Activated naive CD4-positive, alpha-beta T cell treated with anti-CD3 and anti-CD28 coated beads, Interleukin-2, amount 10 ng/mL, durations not matched to agents 7 days and 5 days (primary cell): ENCODE data around the gene MAP1B.
"Not testable (repeated sequence)": the region's sequence is repeated elsewhere in the genome, so short reads cannot be mapped to it uniquely, and the experiment has no call there.

Experiments
- CTCF ChIA-PET: fragments of 350-600 bp; sonication (Branson Sonifier 250); formaldehyde crosslinking; loops from one replicate; lab custom pipeline; 2021; ENCODE audit warnings: antibody characterized with exemption; lab: Charles Lee
- DNase-seq: peaks from one replicate; pipeline ENCODE4 v3.0.0-alpha.2; 2020
- H3K27ac Mint-ChIP-seq: one replicate; pipeline ENCODE4 v1.8.0; 2021; ENCODE audit warnings: mild to moderate bottlenecking, moderate library complexity, mixed read lengths
- H3K27me3 Mint-ChIP-seq: one replicate; pipeline ENCODE4 v1.8.0; 2021; ENCODE audit warnings: mild to moderate bottlenecking, mixed read lengths
- H3K36me3 Mint-ChIP-seq: one replicate; pipeline ENCODE4 v1.8.0; 2021; ENCODE audit warnings: mixed read lengths
- H3K4me1 Mint-ChIP-seq: one replicate; pipeline ENCODE4 v1.8.0; 2021; ENCODE audit warnings: mixed read lengths
- H3K4me3 Mint-ChIP-seq: one replicate; pipeline ENCODE4 v1.8.0; 2021; ENCODE audit warnings: mild to moderate bottlenecking, moderate library complexity, mixed read lengths
- H3K9me3 Mint-ChIP-seq: one replicate; pipeline ENCODE4 v1.8.0; 2021; ENCODE audit warnings: mixed read lengths

MAP1B gene

DNA sequence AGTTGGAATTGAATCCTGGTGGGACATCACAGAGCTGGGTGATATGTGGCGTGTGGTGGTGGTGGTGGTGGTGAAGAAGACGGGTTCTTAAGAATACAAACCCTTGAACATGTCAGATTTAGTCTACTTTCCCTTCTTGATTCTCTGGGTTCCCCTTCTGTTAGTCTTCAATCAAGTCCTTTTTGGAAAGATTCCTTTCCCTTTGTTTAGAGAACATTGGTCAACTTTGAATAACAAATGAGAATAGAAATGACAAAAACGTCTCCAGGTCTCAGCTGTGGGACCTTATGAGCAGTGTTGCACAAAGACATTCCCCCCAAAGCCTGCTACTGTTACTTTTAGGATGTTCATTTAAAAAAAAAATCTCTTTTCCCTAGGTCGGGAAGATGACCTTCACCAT is 46.3 kb downstream of the MAP1B start:
- Mint-ChIP-seq H3K36me3 (no peaks in the 10 kb centered on the region), H3K27ac (no peak overlapping the region), H3K27me3 (peaks cover 23% of the 10 kb centered on the region), H3K9me3 (no peaks in the 10 kb centered on the region), H3K4me3 (no peak overlapping the region), H3K4me1 (no peaks in the 10 kb centered on the region)
- no peak for DNase-seq
- CTCF ChIA-PET: no interaction called here

DNA sequence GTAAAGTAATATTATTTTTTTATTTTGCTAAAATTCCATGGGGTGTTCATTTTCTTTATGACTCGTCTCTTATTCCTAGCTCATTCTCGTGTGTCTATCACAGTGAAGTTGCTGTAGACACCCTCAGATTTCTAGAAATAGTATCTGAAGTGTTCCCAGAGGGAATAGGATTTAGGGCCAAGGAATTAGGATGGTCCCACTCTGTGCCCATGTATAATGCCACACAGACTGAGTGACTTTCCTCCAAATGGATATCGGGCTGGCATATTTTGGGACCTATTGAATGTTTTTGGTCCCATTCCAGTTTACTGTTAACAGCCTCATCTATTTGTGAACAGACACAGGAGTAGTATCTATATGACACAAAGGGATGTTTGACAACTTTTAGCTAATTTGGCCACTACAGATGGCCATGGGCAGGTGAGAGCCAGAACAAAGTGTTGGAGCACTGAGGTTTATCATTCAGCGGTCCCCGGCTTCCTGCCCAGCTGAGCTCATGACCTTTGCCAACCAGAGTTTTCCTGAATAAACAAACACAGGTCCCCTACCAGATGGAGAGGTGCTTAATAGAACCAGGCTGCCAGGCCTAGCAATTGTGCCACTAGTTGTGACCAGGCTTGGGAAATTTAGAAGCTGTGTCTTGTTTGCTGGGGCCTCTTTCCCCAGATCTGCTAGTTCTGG is 46.9 kb downstream of the MAP1B start:
- Mint-ChIP-seq H3K4me3 (no peak overlapping the region), H3K4me1 (no peaks in the 10 kb centered on the region), H3K27me3 (peaks cover 21% of the 10 kb centered on the region), H3K9me3 (no peaks in the 10 kb centered on the region), H3K36me3 (no peaks in the 10 kb centered on the region), H3K27ac (no peak overlapping the region)
- CTCF ChIA-PET: no interaction called here
- DNase-seq: no peak

DNA sequence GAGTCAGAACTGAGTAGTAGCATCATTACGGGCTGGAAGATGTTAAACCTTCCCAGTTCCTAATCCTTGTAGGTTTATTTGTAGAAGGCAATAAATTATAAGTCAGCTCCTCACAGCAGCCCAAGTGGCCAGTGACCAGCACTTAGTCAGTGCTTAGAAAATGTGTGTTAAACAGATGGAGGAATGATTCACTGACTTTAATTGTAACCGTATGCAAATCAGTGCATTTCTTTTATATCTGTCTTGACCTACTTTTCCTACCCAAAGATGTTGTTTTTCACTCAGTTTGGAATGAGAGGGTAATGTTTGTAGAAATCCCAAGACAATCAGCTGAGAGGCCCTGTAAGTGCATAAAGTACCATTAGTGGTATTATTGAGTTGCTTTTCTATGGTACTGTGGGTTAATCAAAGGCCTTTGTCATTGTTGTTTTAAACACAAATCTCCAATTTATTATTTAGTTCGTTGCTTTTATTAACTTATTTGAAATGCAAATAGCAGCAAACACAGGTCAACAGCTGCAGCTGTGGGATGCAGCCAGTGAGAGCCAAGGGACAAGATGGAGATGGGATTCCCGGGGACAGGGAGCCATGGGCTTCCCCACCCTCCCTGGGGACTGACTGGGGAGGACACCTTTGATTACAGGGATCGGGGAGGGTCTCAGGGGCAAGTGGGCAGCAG is 49.8 kb downstream of the MAP1B start:
- Mint-ChIP-seq H3K27ac (no peak overlapping the region), H3K36me3 (no peaks in the 10 kb centered on the region), H3K27me3 (peaks cover 28% of the 10 kb centered on the region), H3K4me1 (no peaks in the 10 kb centered on the region), H3K9me3 (no peaks in the 10 kb centered on the region), H3K4me3 (no peak overlapping the region)
- no peak for DNase-seq
- CTCF ChIA-PET: no interaction called here

DNA sequence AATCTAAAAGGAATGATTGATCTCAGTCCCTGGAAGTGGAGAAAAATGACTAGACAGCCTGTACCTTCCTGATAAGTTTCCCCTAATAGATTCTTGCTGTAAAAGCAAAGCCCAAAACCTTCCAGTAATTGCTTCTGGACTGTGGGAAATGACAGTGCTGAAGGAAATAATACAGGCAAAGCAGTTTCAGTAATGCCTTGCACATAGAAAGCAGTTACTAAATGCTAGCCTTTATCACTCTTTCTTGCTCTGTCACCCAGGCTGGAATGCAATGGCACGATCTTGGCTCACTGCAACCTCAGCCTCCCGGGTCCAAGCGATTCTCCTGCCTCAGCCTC is 50.3 kb downstream of the MAP1B start:
- no peaks in the 10 kb centered on the region for H3K9me3 Mint-ChIP-seq
- peaks cover 28% of the 10 kb centered on the region for H3K27me3 Mint-ChIP-seq
- H3K27ac Mint-ChIP-seq: no peak overlapping the region
- CTCF ChIA-PET: no interaction called here
- no peak overlapping the region for H3K4me3 Mint-ChIP-seq
- DNase-seq: no peak
- no peaks in the 10 kb centered on the region for H3K36me3 Mint-ChIP-seq
- no peaks in the 10 kb centered on the region for H3K4me1 Mint-ChIP-seq

DNA sequence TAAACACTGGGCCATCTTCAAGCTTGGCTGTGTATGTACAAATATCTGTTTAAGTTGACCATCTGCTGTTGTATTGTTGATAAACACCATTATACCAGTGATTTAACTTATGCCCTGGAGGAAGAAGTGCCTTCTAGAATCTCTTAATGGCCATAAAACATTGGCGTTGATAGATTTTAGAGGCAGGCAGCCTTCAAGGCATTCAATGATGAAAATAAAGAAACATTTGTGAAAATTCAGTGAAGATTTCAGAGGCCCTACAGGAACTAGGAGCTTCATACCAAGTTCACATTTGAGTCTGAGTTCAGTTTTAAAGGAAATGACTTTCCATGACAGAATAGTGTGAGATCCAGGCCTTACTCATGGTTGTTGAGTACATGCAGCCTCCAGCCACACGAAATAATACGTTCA is 52.2 kb downstream of the MAP1B start:
- H3K27ac Mint-ChIP-seq: no peak overlapping the region
- no peaks in the 10 kb centered on the region for H3K4me1 Mint-ChIP-seq
- H3K27me3 Mint-ChIP-seq: peaks cover 20% of the 10 kb centered on the region
- H3K36me3 Mint-ChIP-seq: no peaks in the 10 kb centered on the region
- no peak overlapping the region for H3K4me3 Mint-ChIP-seq
- H3K9me3 Mint-ChIP-seq: no peaks in the 10 kb centered on the region
- no peak for DNase-seq
- CTCF ChIA-PET: no interaction called here

DNA sequence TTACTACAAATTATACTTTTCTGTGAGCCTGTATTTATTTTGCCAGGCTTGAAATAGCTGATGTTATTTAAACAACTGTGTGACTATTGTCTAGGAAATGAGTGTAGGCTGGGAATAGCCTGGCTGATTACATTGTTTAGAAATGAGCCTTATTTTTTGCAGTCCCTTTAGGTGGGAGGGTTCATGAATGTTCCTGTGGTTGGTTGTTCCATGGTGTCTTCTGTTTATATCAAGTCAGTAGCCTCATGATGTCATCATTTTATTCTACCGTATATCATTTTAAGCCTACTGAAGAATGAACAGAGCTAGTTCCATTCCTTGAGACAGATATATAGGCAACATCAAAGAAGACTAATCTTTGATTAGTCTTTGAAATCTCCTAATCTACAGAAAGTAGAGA is 53.1 kb downstream of the MAP1B start:
- Mint-ChIP-seq H3K27me3 (peaks cover 20% of the 10 kb centered on the region), H3K4me1 (no peaks in the 10 kb centered on the region), H3K27ac (no peak overlapping the region), H3K36me3 (no peaks in the 10 kb centered on the region), H3K4me3 (no peak overlapping the region), H3K9me3 (no peaks in the 10 kb centered on the region)
- no peak for DNase-seq
- CTCF ChIA-PET: no interaction called here

DNA sequence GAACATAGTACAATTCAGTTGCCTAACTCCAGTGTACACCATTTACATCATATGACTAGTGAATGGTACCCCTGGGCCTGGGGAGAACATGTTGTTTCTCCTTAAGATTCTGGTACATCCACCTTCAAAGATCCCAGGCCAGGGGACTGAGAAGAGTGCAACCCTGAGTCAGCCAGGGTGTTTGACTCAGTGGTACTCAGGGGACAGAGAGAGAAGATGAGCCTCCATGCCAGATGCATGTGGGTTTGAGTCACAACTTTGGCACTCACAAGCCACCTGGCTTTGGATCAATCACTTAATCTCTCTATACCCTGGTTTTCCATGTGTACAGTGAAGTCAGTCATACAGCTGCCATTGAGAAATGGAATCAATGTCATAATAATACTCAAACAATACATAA is 53.7 kb downstream of the MAP1B start:
- CTCF ChIA-PET: no interaction called here
- Mint-ChIP-seq H3K27ac (no peak overlapping the region), H3K9me3 (no peaks in the 10 kb centered on the region), H3K4me3 (no peak overlapping the region), H3K36me3 (no peaks in the 10 kb centered on the region), H3K4me1 (no peaks in the 10 kb centered on the region), H3K27me3 (peaks cover 18% of the 10 kb centered on the region)
- DNase-seq: no peak

DNA sequence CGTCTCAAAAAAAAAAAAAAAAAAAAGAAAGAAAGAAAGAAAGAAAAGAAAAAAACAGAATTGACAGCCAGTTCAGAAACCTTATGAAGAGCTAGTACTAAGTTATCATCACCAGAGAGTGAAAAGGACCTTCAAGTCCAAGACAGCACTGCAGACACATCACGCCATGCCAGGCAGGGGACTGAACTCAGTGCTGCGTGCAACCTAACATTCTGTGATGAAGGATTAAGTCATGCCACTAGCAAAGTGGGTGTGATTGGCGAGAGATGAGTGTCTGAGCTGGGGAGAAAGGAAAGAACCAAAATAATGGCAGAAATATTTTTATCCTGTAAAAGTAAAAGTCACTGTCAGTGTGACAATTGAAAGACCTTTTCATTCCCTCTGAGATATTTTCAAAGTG is 54.7 kb downstream of the MAP1B start:
- Mint-ChIP-seq H3K27me3 (peaks cover 26% of the 10 kb centered on the region), H3K36me3 (no peaks in the 10 kb centered on the region), H3K27ac (no peak overlapping the region), H3K4me3 (no peak overlapping the region), H3K9me3 (no peaks in the 10 kb centered on the region), H3K4me1 (no peaks in the 10 kb centered on the region)
- no peak for DNase-seq
- CTCF ChIA-PET: no interaction called here

DNA sequence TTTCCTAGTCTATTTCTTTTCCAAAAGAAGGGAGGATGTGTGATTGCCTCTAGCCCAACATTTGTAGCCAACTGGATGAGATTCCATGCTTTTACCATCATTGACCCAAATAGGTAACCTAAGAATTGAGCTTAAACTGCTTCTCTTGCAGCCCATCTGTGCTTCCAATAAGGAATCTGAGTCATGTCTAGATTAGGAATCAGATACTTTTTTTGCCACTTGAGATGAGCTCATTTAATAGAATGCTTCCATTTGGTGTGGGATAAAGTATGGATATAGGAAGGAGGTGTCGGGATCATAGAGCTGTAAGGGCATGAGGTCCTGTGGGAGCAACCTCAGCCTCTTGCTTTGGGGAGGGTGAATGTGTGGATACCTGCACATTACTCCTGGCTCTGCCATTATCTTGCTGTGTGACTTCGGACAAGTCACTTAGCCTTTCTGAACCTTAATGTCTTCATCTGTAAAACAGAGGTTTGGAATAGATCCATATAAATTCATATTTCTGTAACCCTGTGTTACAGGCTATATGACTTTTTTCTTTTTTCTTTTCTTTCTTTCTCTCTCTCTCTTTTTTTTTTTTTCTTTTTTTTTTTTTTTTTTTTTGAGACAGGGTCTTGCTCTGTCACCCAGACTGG is 56.2 kb downstream of the MAP1B start:
- DNase-seq: no peak
- CTCF ChIA-PET: no interaction called here
- Mint-ChIP-seq H3K9me3 (no peaks in the 10 kb centered on the region), H3K36me3 (no peaks in the 10 kb centered on the region), H3K27ac (no peak overlapping the region), H3K27me3 (peaks cover 27% of the 10 kb centered on the region), H3K4me3 (no peak overlapping the region), H3K4me1 (no peaks in the 10 kb centered on the region)

DNA sequence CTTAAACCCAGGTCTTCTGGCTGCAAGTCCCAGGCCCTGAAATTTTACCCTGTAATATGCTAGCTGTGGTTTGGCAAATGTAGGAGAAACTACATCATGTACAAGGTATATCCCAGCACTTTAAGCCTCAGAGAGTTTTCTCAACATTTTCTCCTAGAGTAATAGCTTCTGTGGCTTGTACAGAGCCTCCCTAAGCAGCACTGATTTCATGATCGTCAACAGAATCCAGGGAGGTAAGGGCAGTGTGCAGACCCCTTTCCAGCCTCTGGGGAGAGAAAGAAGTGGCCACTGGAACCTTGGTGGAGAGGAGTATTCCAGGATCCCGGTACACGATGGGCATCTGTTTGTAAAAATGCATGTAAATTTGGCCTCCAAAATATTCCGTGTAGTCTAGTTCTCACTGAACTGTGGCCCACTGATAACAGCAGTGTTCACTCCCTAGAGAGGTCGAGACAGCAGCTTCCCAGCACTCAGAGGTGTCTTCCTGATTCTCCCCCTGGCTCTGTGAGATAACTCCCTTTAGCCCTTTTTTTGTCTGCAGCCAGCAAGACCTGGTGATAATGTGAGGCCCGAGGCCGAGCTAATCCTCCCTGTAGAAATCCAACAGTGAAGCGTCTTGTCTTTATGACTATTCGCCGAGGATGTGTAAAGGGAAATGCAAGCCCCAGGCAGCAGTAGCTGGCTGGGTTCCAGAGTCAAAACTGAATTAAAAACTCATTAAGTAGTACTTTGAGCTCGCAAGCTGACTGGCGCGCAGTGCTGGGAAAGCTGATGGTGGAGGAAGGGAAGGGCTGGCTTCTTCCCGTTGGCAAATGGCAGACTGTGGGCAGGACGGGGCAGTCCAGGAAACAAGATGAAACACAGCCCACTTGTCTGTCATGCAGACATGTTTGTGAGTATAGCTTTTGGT is 59.0 kb downstream of the MAP1B start:
- H3K4me1 Mint-ChIP-seq: no peaks in the 10 kb centered on the region
- peaks cover 27% of the 10 kb centered on the region for H3K27me3 Mint-ChIP-seq
- no peak for DNase-seq
- CTCF ChIA-PET: no interaction called here
- no peak overlapping the region for H3K4me3 Mint-ChIP-seq
- H3K36me3 Mint-ChIP-seq: no peaks in the 10 kb centered on the region
- no peaks in the 10 kb centered on the region for H3K9me3 Mint-ChIP-seq
- H3K27ac Mint-ChIP-seq: no peak overlapping the region

DNA sequence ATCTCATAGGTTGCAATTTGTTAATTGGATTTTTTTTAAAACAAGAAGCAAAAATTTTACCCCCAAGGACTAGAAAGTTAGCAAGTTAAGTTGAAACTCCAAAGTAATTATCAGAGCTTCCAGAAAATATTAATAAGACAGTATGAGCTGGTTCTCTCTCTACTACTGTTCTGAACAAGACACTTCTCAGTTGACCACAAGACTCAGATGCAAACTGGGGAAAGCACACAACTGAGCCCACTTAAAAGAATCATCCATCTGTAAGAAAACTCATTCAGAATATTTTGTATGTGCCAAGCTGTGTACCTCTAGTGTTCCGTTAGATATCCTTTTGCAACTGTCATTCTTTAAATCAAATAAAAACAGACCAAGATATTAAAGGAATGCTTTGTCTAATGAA is 60.0 kb downstream of the MAP1B start:
- Mint-ChIP-seq H3K27ac (no peak overlapping the region), H3K36me3 (no peaks in the 10 kb centered on the region), H3K4me3 (no peak overlapping the region), H3K27me3 (peaks cover 24% of the 10 kb centered on the region), H3K4me1 (no peaks in the 10 kb centered on the region), H3K9me3 (no peaks in the 10 kb centered on the region)
- CTCF ChIA-PET: no interaction called here
- DNase-seq: no peak

DNA sequence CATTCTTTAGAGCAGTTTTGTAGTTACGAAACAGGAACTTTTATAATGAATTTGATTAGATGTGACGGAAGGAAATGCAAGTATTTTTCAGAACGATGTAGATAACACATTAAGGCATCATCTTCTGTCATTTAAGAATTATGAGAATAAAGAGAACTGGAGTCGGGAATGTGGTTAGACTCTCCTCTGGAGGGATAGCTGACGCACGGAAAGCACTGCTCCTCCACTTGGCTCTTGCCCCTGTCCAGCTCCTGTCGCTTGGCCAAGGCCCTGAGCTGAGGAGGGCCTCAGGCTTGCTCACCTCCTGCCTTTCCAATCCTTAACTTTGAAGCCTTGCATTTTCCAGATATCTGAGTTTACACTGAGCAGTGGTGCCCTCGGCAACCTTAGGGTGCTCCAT is 60.5 kb downstream of the MAP1B start:
- H3K4me3 Mint-ChIP-seq: no peak overlapping the region
- no peaks in the 10 kb centered on the region for H3K36me3 Mint-ChIP-seq
- H3K27ac Mint-ChIP-seq: no peak overlapping the region
- peaks cover 24% of the 10 kb centered on the region for H3K27me3 Mint-ChIP-seq
- CTCF ChIA-PET: no interaction called here
- H3K9me3 Mint-ChIP-seq: no peaks in the 10 kb centered on the region
- DNase-seq: no peak
- H3K4me1 Mint-ChIP-seq: no peaks in the 10 kb centered on the region

DNA sequence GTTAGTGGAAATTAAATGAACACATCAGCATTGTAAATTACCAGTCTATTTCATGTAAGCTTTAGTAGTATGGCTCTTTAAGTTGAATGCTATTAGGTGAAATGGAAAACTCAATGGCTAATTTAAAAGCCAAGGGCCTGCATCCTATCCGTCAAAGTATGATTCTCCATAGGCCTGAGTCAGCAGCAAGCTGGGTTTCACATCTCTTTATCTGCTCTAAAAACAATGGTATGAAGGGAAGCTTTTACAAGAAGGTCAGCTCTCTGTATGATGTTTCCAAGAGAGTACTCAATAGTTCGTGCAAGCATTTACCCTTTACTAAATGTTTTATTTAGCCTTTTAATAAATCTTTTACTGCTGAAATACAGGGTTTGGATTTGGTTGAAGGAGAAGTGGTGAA is 62.8 kb downstream of the MAP1B start:
- no peak for DNase-seq
- Mint-ChIP-seq H3K4me1 (no peaks in the 10 kb centered on the region), H3K27me3 (peaks cover 30% of the 10 kb centered on the region), H3K36me3 (no peaks in the 10 kb centered on the region), H3K4me3 (no peak overlapping the region), H3K27ac (no peak overlapping the region), H3K9me3 (no peaks in the 10 kb centered on the region)
- CTCF ChIA-PET: no interaction called here

DNA sequence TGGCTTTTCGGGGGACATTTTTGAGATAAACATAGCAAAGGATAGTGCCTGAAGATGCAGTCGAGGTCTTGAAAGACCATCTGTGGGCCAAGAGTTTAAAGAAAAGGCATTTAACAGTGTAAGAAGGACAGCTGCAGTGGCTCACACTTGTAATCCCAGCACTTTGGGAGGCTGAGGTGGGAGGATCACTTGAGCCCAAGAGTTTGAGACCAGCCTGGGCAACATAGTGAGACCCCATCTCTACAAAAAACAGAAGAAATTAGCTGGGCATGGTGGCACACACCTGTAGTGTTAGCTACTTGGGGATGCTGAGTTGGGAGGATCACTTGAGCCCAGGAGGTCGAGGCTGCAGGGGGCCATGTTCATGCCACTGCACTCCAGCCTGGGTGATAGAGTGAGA is 63.9 kb downstream of the MAP1B start:
- H3K9me3 Mint-ChIP-seq, DNase-seq, H3K36me3 Mint-ChIP-seq, H3K4me3 Mint-ChIP-seq, H3K27ac Mint-ChIP-seq, CTCF ChIA-PET, H3K4me1 Mint-ChIP-seq: not testable (repeated sequence)
- peaks cover 28% of the 10 kb centered on the region for H3K27me3 Mint-ChIP-seq
